Measurements from ENCODE around the gene SPINK1. TPM values are rescaled to one million over a fixed set of nuclear protein-coding genes. Genes with fewer than 3 reads are reported as not detected.

Gene SPINK1
- total RNA-seq, 1 experiment from 2014 or later = 1.5 TPM

- no peaks in the 10 kb centered on the region for H3K36me3 Mint-ChIP-seq (ENCODE audit: insufficient read depth, unreplicated experiment)
- CTCF ChIA-PET = interaction anchor here (0.7 to 1.7 kb wide), 2 partner anchors 21 to 22 kb away, joined by 3 to 6 read pairs; no protein-coding TSS in a partner anchor
- no peaks in the 10 kb centered on the region for H3K9me3 Mint-ChIP-seq (ENCODE audit: unreplicated experiment)
- POLR2A ChIA-PET = interaction anchor here (0.6 kb wide), 1 partner anchor 46 kb away, joined by 3 read pairs; no protein-coding TSS in a partner anchor
- H3K4me1 Mint-ChIP-seq (ENCODE audit: insufficient read depth, unreplicated experiment) = peaks cover 12% of the 10 kb centered on the region
- peaks cover 38% of the 10 kb centered on the region for H3K27me3 Mint-ChIP-seq (ENCODE audit: insufficient read depth, unreplicated experiment)
- no peak for TF ChIP-seq CTCF (IDR thresholded peaks at IDR 0.05; ENCODE audit: unreplicated experiment)
- no peak overlapping the region for H3K27ac Mint-ChIP-seq (ENCODE audit: low read depth, unreplicated experiment)
- intact Hi-C loops (cut with micrococcal nuclease) = no loop called here
- DNase-seq (ENCODE audit: unreplicated experiment) = no peak
- no peak overlapping the region for H3K4me3 Mint-ChIP-seq (ENCODE audit: unreplicated experiment)
- no TSS peak for BruUV-seq (replicated peaks)
Measured at GRCh38 chr5:147801461-147801860, 30.0 kb downstream of the SPINK1 start.

DNA sequence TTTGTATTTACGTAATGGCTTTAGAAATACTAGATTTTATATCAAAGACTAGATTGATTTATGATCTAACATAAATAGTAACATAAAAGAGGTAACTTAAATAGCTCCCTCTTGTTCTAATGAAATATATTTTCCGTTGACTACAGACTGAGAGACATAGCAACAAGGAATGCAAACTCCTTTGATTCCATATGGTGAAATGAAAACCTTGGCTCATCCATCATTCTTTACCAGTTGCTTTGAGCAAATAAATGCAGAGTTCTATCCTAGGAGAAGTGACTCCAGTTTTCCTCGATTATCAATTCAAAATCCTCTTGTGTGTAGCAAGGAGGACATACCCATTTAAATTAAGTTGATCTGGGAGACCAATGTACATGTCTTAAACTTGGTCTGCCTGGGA is 31.0 kb downstream of the SPINK1 start:
- peaks cover 38% of the 10 kb centered on the region for H3K27me3 Mint-ChIP-seq (ENCODE audit: insufficient read depth, unreplicated experiment)
- no peak overlapping the region for H3K4me3 Mint-ChIP-seq (ENCODE audit: unreplicated experiment)
- no peaks in the 10 kb centered on the region for H3K36me3 Mint-ChIP-seq (ENCODE audit: insufficient read depth, unreplicated experiment)
- CTCF ChIA-PET = no interaction called here
- TF ChIP-seq CTCF (IDR thresholded peaks at IDR 0.05; ENCODE audit: unreplicated experiment) = no peak
- no TSS peak for BruUV-seq (replicated peaks)
- POLR2A ChIA-PET = no interaction called here
- intact Hi-C loops (cut with micrococcal nuclease) = no loop called here
- DNase-seq (ENCODE audit: unreplicated experiment) = no peak
- H3K27ac Mint-ChIP-seq (ENCODE audit: low read depth, unreplicated experiment) = no peak overlapping the region
- H3K9me3 Mint-ChIP-seq (ENCODE audit: unreplicated experiment) = no peaks in the 10 kb centered on the region
- peaks cover 12% of the 10 kb centered on the region for H3K4me1 Mint-ChIP-seq (ENCODE audit: insufficient read depth, unreplicated experiment)

DNA sequence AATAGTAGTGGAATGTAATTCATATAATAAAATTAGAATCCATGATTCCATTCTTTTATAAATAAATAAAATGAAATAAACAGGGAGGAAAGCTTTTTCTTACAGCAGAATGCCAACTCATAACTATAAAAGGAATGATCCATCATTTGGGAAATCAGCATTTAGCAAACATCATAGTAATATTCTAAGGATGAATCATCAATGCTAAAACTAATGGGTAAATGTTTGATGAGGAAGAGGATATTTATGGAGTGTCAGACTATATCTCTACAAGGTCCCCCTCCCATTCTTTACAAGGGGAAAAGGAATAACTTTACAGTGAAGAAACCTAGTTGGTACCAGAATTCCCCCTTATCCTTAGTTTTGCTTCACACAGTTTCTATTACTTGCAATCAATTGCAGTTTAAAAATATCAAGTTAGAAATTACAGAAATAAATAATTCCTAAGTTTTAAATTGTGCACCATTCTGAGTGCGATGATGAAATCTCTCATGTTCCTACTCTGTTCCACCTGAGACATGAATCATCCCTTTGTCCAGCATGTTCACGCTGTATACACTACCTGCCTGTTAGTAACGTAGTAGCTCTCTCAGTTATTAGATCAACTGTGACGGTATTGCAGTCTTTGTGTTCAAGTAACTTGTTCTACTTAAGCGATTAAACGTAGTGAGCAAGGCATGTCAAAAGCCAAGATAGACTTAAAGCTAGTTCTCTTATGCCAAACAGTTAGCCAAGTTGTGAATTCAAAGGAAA is 34.7 kb downstream of the SPINK1 start:
- Mint-ChIP-seq H3K27me3 (ENCODE audit: insufficient read depth, unreplicated experiment) (peaks cover 23% of the 10 kb centered on the region), H3K27ac (ENCODE audit: low read depth, unreplicated experiment) (no peak overlapping the region), H3K4me3 (ENCODE audit: unreplicated experiment) (peak overlapping the region; percentile 46), H3K9me3 (ENCODE audit: unreplicated experiment) (no peaks in the 10 kb centered on the region), H3K4me1 (ENCODE audit: insufficient read depth, unreplicated experiment) (peaks cover 6% of the 10 kb centered on the region), H3K36me3 (ENCODE audit: insufficient read depth, unreplicated experiment) (no peaks in the 10 kb centered on the region)
- ChIA-PET CTCF (interaction anchor here (0.6 to 1.4 kb wide), 7 partner anchors 9 to 944 kb away, joined by 3 to 6 read pairs (median 3); no protein-coding TSS in a partner anchor), POLR2A (interaction anchor here (0.5 to 0.6 kb wide), 3 partner anchors 25 to 142 kb away, joined by 3 read pairs; no protein-coding TSS in a partner anchor)
- peak; percentile 65 for DNase-seq (ENCODE audit: unreplicated experiment)
- TF ChIP-seq CTCF (IDR thresholded peaks at IDR 0.05; ENCODE audit: unreplicated experiment) = no peak
- no TSS peak for BruUV-seq (replicated peaks)
- intact Hi-C loops (cut with micrococcal nuclease) = no loop called here

- Mint-ChIP-seq H3K9me3 (ENCODE audit: unreplicated experiment) (no peaks in the 10 kb centered on the region), H3K36me3 (ENCODE audit: insufficient read depth, unreplicated experiment) (no peaks in the 10 kb centered on the region), H3K4me3 (ENCODE audit: unreplicated experiment) (no peak overlapping the region), H3K27ac (ENCODE audit: low read depth, unreplicated experiment) (no peak overlapping the region), H3K4me1 (ENCODE audit: insufficient read depth, unreplicated experiment) (no peaks in the 10 kb centered on the region), H3K27me3 (ENCODE audit: insufficient read depth, unreplicated experiment) (no peaks in the 10 kb centered on the region)
- POLR2A ChIA-PET = no interaction called here
- DNase-seq (ENCODE audit: unreplicated experiment) = no peak
- TF ChIP-seq CTCF (IDR thresholded peaks at IDR 0.05; ENCODE audit: unreplicated experiment) = no peak
- BruUV-seq (replicated peaks) = no TSS peak
- intact Hi-C loops (cut with micrococcal nuclease) = no loop called here
- CTCF ChIA-PET = interaction anchor here (1.0 to 1.5 kb wide), 2 partner anchors 18 to 32 kb away, joined by 3 to 7 read pairs; no protein-coding TSS in a partner anchor
Measured at GRCh38 chr5:147791181-147791580, 40.3 kb downstream of the SPINK1 start.
